ENCODE data around the gene CEP350. TPM values are rescaled to one million over a fixed set of nuclear protein-coding genes. Genes with fewer than 3 reads are reported as not detected.

CEP350 gene
- total and polyA plus RNA-seq, 2 of the 4 experiments (the other 2 are of a cell fraction) = 5.0 to 36.4 TPM

- H3K9me3 ChIP-seq (ENCODE audit: control insufficient read depth, insufficient read depth, low read length) = no peaks in the 10 kb centered on the region
- no peak for TF ChIP-seq MXI1 (IDR thresholded peaks at IDR 0.05; ENCODE audit: borderline replicate concordance, low read depth, low read length)
- TF ChIP-seq, protein P1, sequence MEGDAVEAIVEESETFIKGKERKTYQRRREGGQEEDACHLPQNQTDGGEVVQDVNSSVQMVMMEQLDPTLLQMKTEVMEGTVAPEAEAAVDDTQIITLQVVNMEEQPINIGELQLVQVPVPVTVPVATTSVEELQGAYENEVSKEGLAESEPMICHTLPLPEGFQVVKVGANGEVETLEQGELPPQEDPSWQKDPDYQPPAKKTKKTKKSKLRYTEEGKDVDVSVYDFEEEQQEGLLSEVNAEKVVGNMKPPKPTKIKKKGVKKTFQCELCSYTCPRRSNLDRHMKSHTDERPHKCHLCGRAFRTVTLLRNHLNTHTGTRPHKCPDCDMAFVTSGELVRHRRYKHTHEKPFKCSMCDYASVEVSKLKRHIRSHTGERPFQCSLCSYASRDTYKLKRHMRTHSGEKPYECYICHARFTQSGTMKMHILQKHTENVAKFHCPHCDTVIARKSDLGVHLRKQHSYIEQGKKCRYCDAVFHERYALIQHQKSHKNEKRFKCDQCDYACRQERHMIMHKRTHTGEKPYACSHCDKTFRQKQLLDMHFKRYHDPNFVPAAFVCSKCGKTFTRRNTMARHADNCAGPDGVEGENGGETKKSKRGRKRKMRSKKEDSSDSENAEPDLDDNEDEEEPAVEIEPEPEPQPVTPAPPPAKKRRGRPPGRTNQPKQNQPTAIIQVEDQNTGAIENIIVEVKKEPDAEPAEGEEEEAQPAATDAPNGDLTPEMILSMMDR (conservative IDR thresholded peaks at IDR 0.05; ENCODE audit: low read depth, low read length) = no peak
- TF ChIP-seq, protein P2, sequence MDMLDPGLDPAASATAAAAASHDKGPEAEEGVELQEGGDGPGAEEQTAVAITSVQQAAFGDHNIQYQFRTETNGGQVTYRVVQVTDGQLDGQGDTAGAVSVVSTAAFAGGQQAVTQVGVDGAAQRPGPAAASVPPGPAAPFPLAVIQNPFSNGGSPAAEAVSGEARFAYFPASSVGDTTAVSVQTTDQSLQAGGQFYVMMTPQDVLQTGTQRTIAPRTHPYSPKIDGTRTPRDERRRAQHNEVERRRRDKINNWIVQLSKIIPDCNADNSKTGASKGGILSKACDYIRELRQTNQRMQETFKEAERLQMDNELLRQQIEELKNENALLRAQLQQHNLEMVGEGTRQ (IDR thresholded peaks at IDR 0.05; ENCODE audit: low read depth, low read length) = no peak
- no peak for TF ChIP-seq NFE2L2 (IDR thresholded peaks at IDR 0.05; ENCODE audit: low read depth, low read length)
- no peak for TF ChIP-seq MAFK (IDR thresholded peaks at IDR 0.05; ENCODE audit: low read depth, low read length)
- TF ChIP-seq CEBPB (IDR thresholded peaks at IDR 0.05; ENCODE audit: low read depth, low read length) = no peak
- no peak for TF ChIP-seq RAD21 (IDR thresholded peaks at IDR 0.05; ENCODE audit: low read length)
- TF ChIP-seq SMC3 (IDR thresholded peaks at IDR 0.05; ENCODE audit: low read depth, low read length) = no peak
- TF ChIP-seq RCOR1 (IDR thresholded peaks at IDR 0.05; ENCODE audit: insufficient replicate concordance, low read length) = no peak
- TF ChIP-seq MAZ (IDR thresholded peaks at IDR 0.05; ENCODE audit: borderline replicate concordance, low read depth, low read length) = no peak
- TF ChIP-seq FOS (IDR thresholded peaks at IDR 0.05; ENCODE audit: low read depth, low read length) = no peak
- TF ChIP-seq ELK1 (IDR thresholded peaks at IDR 0.05; ENCODE audit: borderline replicate concordance, low read depth, low read length) = no peak
- no peak for TF ChIP-seq POLR2A (IDR thresholded peaks at IDR 0.05; ENCODE audit: low read depth, low read length)
- TF ChIP-seq CHD1 (IDR thresholded peaks at IDR 0.05; ENCODE audit: low read depth, low read length) = no peak
- TF ChIP-seq RFX5 (IDR thresholded peaks at IDR 0.05; ENCODE audit: low read depth, low read length) = no peak
- TF ChIP-seq BHLHE40 (IDR thresholded peaks at IDR 0.05; ENCODE audit: low read depth, low read length) = no peak
- H3K23ac ChIP-seq (ENCODE audit: low read depth, low read length) = no peak overlapping the region
- H3K4ac ChIP-seq (ENCODE audit: low read depth, low read length) = no peak overlapping the region
- H3K4me2 ChIP-seq (ENCODE audit: low read depth, low read length) = no peak overlapping the region
- H3K18ac ChIP-seq (ENCODE audit: low read depth, low read length) = no peak overlapping the region
- no peak overlapping the region for H3K9ac ChIP-seq (ENCODE audit: low read depth, low read length)
- WGBS, 2 experiments (ENCODE audit: extremely low coverage in 2 of 2, insufficient read length in 1 of 2) = no CpG with 5 or more reads among the region's 3 CpGs
- H2BK15ac ChIP-seq (ENCODE audit: low read depth, low read length) = no peak overlapping the region
- H2AFZ ChIP-seq (replicated peaks; ENCODE audit: low read length, poor library complexity) = no peak overlapping the region
- no peak overlapping the region for H4K8ac ChIP-seq (ENCODE audit: low read depth in 2 of 2, low read length in 2 of 2)
- H2AK5ac ChIP-seq (ENCODE audit: low read depth, low read length) = no peak overlapping the region
- no peak overlapping the region for H2BK5ac ChIP-seq (ENCODE audit: low read depth, low read length, poor library complexity, severe bottlenecking)
- intact Hi-C loops (cut with micrococcal nuclease) = no loop called here
- CTCF ChIA-PET = interaction anchor here (0.8 to 1.0 kb wide), 2 partner anchors 8 to 23 kb away, joined by 3 read pairs; partner anchors contain the start of gene CEP350
- no TSS peak for BruUV-seq (replicated peaks)
- no peak overlapping the region for H2AK9ac ChIP-seq (replicated peaks; ENCODE audit: low read depth, low read length, poor library complexity)
- no peaks in the 10 kb centered on the region for H3K9me1 ChIP-seq (ENCODE audit: insufficient read depth, low read length)
- H2BK20ac ChIP-seq (ENCODE audit: low read depth, low read length) = no peak overlapping the region
- POLR2A ChIA-PET (ENCODE audit: unreplicated experiment) = no interaction called here
- DNase-seq (peak; percentile 8), ATAC-seq (ENCODE audit: low read depth) (no peak)
- no peak overlapping the region for H3K27ac ChIP-seq (ENCODE audit: insufficient read depth, low read length)
- in situ Hi-C loops (cut with MboI; ENCODE audit: low sequenced_read_pairs) = no loop called here
- H3K27me3 ChIP-seq (ENCODE audit: control insufficient read depth, insufficient read depth, low read length) = peaks cover 2% of the 10 kb centered on the region; the same call in 1 of the 2 replicates
- H3K14ac ChIP-seq (replicated peaks; ENCODE audit: low read depth, low read length) = no peak overlapping the region
- H4K20me1 ChIP-seq (ENCODE audit: insufficient read depth, low read length) = no peaks in the 10 kb centered on the region
- H3K4me3 ChIP-seq (ENCODE audit: insufficient read depth, low read depth, low read length) = no peak overlapping the region
- H3K79me1 ChIP-seq (ENCODE audit: low read depth in 1 of 2, low read length in 2 of 2) = no peaks in the 10 kb centered on the region
- peaks cover 3% of the 10 kb centered on the region for H3K4me1 ChIP-seq (ENCODE audit: control insufficient read depth, insufficient read depth, low read length)
- dilution Hi-C loops (cut with HindIII; ENCODE audit: low sequenced_read_pairs, unreplicated experiment) = no loop called here
- H4K91ac ChIP-seq (ENCODE audit: insufficient read depth, low read depth, low read length) = no peak overlapping the region
- H3K56ac ChIP-seq (ENCODE audit: extremely low read depth, insufficient read depth, low read length) = no peak overlapping the region
- H2BK120ac ChIP-seq (ENCODE audit: low read depth, low read length) = no peak overlapping the region
- no peak overlapping the region for H4K5ac ChIP-seq (ENCODE audit: low read depth, low read length)
- no peaks in the 10 kb centered on the region for H3K36me3 ChIP-seq (ENCODE audit: control insufficient read depth, insufficient read depth, low read length)
Measured at GRCh38 chr1:179930867-179931266, 23.7 kb upstream of the CEP350 start.
